ENCODE measurements around the gene FAM53A.

DNA sequence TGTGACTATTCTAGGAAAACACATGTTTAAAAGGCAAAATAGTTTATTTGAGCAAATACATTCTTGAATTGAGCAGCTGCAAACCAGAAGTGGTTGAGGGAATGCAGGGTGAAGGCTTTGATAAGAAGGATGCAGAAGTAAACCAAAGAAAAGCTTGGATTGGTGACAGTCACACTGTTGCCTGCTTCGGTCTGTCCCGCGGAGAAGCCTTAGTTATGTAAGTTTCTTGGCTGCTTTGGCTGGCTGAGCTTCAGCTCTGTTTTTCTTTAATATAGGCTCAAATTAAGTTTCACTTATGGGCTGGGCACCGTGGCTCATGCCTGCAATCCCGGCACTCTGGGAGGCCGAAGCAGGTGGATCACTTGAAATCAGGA, 67.6 kb downstream of the FAM53A start:
- TF ChIP-seq POLR2A (IDR thresholded peaks at IDR 0.05) (no peak), POLR2AphosphoS5 (IDR thresholded peaks at IDR 0.05) (no peak)
